Hepatic stellate cell (primary cell): ENCODE data around the gene PCNX2.
"Not testable (repeated sequence)": the region's sequence is repeated elsewhere in the genome, so short reads cannot be mapped to it uniquely, and the experiment has no call there.

ENCODE experiments used
- DNase-seq: peaks from one replicate; pipeline ENCODE4 v3.0.0; 2011; ENCODE audit warnings: low spot score

Gene PCNX2

GRCh38 chr1:233010146-233010545, 285.4 kb downstream of the PCNX2 start:
- no peak for DNase-seq

- no peak for DNase-seq
Measured at GRCh38 chr1:233006541-233006973, 289.0 kb downstream of the PCNX2 start.

DNA sequence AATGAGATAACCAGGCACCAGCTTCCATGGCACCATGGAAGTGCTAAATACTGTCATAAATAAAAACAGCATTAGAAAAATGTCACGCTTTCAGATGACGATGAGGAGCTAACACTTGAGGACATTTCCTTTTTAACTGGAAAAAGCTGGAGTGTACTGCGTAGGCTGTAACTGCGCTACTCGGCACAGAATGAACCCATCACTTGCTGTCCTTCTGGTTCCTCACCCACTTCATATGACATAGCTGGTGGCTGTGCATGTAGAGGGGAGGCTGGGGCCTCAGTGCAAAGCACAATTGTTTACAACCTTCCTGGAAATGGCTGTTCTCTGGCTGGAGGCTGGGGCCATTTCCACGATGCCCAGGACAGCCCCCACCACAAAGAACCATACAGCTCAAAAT, 289.4 kb downstream of the PCNX2 start:
- DNase-seq = no peak

DNA sequence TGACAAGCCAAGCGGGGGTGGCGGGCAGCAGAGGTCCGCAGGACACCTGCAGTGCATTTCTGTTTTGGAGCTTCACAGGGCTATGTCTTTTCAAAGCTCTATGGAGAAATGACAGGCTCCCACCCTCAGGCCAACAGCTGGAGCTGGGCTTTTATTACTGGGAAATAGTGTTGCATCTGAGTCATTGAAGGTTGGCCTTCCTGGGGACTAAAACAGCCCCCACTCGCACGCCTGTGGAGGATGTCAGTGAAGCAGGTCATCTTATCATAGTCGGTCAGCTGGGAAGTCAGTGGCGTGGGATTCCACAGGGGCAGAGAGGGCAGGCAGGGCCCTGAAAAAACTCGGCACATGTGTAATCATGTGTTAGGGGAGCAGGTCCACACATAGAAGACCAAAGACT, 289.8 kb downstream of the PCNX2 start:
- no peak for DNase-seq

- DNase-seq = no peak
Measured at GRCh38 chr1:233005156-233005555, 290.4 kb downstream of the PCNX2 start.

- no peak for DNase-seq
Measured at GRCh38 chr1:233004451-233004850, 291.1 kb downstream of the PCNX2 start.

GRCh38 chr1:233003638-233004037, 291.9 kb downstream of the PCNX2 start:
- DNase-seq = not testable (repeated sequence)

GRCh38 chr1:232999956-233000625, 295.4 kb downstream of the PCNX2 start:
- no peak for DNase-seq

DNA sequence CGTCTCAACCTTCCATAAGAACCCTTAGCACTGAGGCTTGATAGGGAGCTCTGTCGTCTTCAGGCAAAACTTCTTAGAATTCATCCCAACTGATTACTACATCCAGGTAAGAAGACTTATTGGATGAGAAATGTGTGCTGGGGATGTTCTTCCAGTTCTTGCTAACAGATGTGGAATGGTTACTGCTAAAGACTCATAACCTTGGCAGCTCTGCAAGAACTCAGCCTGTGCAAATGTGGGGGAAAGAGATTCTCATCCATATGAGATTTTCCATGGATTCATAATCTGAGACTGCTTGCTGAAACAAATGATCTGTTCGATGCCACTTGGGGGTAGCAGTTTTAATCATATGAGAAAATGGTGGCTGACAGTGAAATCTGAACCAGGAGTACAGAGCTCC, 296.9 kb downstream of the PCNX2 start:
- no peak for DNase-seq

DNA sequence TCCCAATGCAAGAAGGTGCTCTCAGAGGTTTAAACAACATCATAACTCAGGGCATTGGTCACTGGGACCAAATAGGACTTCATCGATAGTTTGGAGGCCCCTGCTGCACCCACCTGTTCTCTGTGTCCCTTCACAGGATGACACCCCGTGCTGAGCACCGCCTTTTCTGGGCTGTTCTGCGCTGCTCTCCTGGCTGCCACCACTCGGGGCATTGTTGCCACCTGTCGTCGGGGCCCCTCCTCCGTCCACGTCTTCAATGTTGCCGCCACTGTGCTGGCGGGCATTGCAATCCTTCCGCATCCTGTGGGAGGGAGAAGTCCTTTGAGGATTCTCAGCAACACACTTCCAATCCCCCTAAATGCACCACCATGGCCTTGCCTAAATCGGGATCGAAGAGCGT, 297.4 kb downstream of the PCNX2 start:
- DNase-seq = no peak

- no peak for DNase-seq
Measured at GRCh38 chr1:232996143-232996542, 299.4 kb downstream of the PCNX2 start.

- no peak for DNase-seq
Measured at GRCh38 chr1:232995189-232995588, 300.3 kb downstream of the PCNX2 start.

- no peak for DNase-seq
Measured at GRCh38 chr1:232993555-232993954, 302.0 kb downstream of the PCNX2 start.

- no peak for DNase-seq
Measured at GRCh38 chr1:232992227-232992626, 303.3 kb downstream of the PCNX2 start.

DNA sequence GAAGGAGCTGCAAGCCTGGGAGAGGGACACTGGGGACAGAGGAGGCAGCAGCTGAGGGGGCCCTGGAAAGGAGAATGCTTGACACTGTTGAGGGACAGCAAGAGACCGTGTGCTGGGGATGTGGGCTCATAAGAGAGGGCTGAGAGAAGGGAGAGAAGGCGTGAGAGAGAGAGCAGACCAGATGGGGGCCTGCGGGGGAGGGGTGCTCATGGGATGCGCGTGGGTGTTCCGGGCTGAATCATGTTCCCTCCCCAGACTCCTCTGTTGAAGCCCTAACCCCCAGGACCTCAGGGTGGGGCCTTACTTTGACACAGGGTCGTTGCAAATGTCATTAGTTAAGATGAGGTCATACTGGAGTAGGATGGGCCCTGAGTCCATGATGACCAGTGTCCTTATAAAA, 304.3 kb downstream of the PCNX2 start:
- no peak for DNase-seq

- DNase-seq = no peak
Measured at GRCh38 chr1:232990176-232991128, 305.1 kb downstream of the PCNX2 start.

- no peak for DNase-seq
Measured at GRCh38 chr1:232988572-232989040, 306.9 kb downstream of the PCNX2 start.

DNA sequence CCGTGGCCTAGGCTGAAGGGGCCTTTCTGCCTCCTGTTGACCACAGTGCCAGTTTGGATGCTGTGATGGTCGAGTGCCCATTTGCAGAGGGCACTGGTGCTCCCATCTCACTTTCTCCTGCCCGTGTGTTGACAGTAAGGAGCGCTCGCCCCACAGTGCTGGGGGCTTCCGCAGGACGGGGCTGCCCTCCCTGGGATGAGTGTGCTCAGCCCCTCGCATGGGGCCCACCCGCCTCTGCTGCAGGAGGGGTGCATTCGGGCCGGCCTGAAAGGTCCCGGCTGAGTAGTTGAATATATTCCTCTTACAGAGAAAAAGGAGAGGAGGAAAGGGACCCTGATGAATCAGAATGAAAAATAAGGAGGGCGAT, 307.8 kb downstream of the PCNX2 start:
- no peak for DNase-seq

DNA sequence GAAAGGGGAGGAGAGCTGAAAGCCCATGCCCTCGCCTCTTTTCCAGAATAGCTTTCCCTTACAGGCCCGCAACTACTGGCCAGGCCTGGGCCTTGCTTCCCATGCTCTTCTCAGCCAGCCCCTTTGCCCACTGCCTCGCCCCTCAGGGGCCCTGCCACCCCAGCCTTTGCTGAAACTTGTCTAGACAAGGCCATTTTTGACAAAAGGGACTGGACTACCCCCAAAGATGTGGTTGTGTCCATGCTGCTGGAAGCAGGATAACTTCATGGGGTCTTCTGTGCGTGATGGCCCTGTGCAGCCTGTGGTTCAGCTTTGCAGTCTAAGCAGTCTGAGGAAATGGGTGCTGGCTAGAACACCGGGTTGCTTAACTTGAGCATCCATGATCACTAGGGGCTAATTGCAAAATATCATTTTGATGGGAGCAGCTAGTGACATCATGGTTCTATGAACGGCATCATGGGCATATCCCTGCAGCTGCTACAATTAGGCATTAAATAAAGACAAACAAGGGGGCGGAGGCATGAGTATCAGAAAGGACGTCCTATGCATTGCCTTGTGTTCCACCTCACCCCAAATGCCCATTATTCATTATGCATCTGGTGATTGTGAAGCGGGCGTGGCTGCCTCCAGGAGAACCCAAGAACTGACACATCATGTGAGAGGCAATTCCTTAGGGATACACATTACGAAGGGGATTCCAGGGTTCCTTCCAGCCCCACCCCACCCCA, 308.3 kb downstream of the PCNX2 start:
- DNase-seq = no peak

DNA sequence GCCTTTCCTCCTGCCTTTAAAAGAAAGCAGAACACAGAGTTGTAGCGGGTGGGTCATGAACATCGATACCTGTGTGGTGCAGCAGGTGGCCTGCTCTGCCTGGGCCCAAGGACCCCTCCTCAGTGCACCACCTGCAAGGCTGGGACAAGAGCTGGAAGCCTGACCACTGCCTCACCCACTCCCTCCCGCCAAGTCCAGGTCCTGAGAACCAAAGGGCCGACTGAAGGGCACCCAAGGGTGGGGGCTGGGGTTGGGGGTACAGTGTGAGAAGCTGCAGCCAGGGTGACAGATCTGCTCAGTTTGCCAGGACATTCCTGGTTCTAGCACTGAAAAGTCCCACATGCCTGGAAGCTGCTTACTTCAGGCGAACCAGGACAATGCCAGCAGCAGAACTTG, 309.0 kb downstream of the PCNX2 start:
- DNase-seq = no peak

DNA sequence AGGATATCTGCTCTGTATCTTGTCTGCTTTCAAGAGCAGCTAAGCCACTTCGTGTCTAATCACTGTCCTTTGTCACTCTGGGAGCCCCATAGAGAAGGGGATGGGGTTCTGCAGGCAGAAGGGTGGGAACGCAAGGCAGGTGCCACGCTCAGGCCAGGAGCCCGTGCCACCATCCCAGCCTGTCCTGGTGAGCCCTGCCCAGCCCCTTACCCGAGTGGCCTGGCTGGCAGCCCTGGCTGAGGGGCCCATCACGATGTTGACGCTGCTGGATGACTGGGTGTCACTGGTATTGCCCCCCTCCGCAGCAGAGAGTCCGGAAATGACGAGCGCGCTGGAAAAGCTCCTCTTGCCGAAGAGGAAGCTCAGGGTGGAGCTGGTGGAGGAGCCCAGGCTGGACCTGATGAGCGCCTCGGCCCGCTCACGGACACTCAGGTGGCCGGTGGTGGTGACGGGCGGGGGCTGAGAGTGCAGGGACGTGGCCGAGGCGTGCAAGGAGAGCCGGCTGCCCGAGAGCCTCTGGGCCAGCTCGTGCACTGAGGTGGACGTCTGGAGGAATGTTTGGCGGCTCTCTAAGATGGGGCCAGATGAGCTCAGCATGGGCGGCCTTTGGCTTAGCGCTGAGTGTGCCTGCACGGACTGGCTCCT, 309.5 kb downstream of the PCNX2 start:
- no peak for DNase-seq
